ENCODE measurements around the gene TBC1D23. TPM values are rescaled to one million over a fixed set of nuclear protein-coding genes. Genes with fewer than 3 reads are reported as not detected.

TBC1D23 gene
- total RNA-seq, 2 donors from 2014 or later, result 35.6 to 58.2 TPM

GRCh38 chr3:100245136-100245535, 15.7 kb upstream of the TBC1D23 start:
- no peak for DNase-seq
- Histone ChIP-seq H3K9me3 (no peaks in the 10 kb centered on the region), H3K9ac (ENCODE audit: low read depth in 2 of 2, low read length in 2 of 2) (no peak overlapping the region), H3K4me3 (no peak overlapping the region), H3K36me3 (no peaks in the 10 kb centered on the region), H3K27ac (no peak overlapping the region), H3K4me1 (no peaks in the 10 kb centered on the region), H3K27me3 (no peaks in the 10 kb centered on the region)
- TF ChIP-seq CTCF (IDR thresholded peaks at IDR 0.05), result no peak
- intact Hi-C loops (cut with DNase I), result no loop called here

DNA sequence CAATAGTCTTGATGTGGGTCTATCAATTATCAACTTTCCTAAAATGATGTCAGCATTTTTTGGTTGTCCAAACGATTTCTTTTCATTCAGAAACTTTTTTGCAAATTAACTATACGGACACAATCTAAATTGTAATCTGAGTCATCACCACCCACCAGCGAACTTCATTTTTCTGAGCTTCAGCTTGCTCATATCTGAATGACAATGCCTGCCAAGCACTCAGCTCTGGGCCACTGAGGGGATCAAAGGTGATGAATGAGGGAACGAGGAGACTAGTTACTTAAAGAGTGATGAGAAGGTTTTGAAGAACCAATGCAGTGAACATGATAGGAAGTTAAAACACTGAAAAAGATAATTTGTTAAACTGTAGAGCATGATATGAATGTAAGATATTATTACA, 14.9 kb upstream of the TBC1D23 start:
- no peak overlapping the region for H3K27ac ChIP-seq
- intact Hi-C loops (cut with DNase I), result no loop called here

DNA sequence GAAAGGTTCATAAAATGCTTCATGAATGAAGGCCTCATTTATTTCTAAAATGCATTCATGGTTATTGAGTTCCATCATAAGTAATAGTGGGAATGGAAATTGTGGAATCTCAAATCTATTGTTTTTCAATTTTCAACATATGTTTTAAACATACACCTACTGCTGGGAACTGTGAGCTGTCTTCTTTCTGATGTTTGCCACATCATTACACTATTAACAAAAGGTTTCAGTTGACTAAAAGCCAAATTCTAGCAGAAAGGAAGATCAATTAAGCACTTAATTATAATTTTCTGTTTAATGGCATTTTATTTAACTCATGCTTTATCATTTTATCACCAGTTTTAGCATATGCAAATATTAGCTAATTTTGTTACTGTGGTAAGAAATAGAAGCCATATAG, 13.8 kb upstream of the TBC1D23 start:
- TF ChIP-seq CTCF (IDR thresholded peaks at IDR 0.05), result no peak
- H3K27me3 ChIP-seq, result no peaks in the 10 kb centered on the region
- no peak overlapping the region for H3K9ac ChIP-seq (ENCODE audit: low read depth in 2 of 2, low read length in 2 of 2)
- H3K36me3 ChIP-seq, result no peaks in the 10 kb centered on the region
- no peak for DNase-seq
- no peak overlapping the region for H3K27ac ChIP-seq
- intact Hi-C loops (cut with DNase I), result no loop called here
- H3K4me1 ChIP-seq, result no peaks in the 10 kb centered on the region
- no peak overlapping the region for H3K4me3 ChIP-seq
- no peaks in the 10 kb centered on the region for H3K9me3 ChIP-seq

More for the DNA sequence above, 14.9 kb upstream of the TBC1D23 start:
- DNase-seq, result no peak
- Histone ChIP-seq H3K4me3 (no peak overlapping the region), H3K27me3 (no peaks in the 10 kb centered on the region), H3K4me1 (no peaks in the 10 kb centered on the region), H3K9me3 (no peaks in the 10 kb centered on the region), H3K36me3 (no peaks in the 10 kb centered on the region), H3K9ac (ENCODE audit: low read depth in 2 of 2, low read length in 2 of 2) (no peak overlapping the region)
- TF ChIP-seq CTCF (IDR thresholded peaks at IDR 0.05), result no peak

DNA sequence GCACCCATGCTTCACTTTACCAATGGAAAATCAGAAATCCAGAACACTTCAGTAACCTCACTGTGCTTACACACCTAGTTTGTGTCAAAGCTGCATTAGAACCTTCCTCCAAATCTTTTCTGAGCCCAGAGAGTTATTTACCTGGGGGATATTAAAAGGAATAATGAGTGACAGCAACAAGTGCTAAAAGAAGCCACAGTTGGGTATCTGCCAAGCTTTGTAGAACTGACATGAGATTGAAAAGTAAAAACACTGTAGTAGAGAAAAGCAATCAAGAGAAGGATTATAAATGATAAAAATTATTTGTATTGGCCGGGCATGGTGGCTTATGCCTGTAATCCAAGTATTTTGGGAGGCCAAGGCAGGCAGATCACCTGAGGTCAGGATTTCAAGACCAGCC, 8.8 kb upstream of the TBC1D23 start:
- no peak overlapping the region for H3K27ac ChIP-seq
- DNase-seq, result no peak
- no peak overlapping the region for H3K9ac ChIP-seq (ENCODE audit: low read depth in 2 of 2, low read length in 2 of 2)
- H3K4me3 ChIP-seq, result no peak overlapping the region
- no peaks in the 10 kb centered on the region for H3K4me1 ChIP-seq
- no peaks in the 10 kb centered on the region for H3K36me3 ChIP-seq
- no peaks in the 10 kb centered on the region for H3K27me3 ChIP-seq
- intact Hi-C loops (cut with DNase I), result loop anchor here (5.0 kb wide), 1 partner anchor 180 kb away; no protein-coding TSS in a partner anchor
- TF ChIP-seq CTCF (IDR thresholded peaks at IDR 0.05), result no peak
- no peaks in the 10 kb centered on the region for H3K9me3 ChIP-seq

DNA sequence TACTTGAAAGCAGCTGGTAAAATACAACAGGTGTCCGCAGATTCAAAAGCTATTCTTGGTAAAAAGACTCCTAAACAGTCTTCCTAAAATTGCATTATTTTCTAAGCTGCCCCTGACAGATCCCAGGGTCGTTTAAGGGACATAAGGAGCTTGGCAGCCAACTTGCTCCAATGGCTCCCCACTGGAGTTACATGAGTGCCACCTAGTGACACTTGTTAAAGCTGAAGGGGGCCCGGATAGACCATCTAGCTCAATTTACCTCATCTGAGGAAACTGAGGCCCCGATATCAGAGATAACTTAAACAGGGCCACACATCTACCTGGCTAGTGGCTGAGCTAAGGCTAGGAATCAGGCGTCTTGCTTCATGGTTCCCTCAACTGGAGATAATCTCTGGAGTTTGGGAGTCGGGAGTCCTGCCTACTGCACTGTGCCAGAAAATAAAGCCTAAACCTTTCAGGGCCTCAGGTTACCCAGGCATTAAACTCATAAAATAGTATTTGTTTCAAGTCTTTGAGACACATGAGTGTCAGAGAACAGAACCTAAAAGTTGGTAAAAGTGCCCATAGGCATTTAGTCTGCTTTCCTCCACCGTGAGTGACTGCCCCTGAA, 6.5 kb upstream of the TBC1D23 start:
- no peak overlapping the region for H3K27ac ChIP-seq
- H3K9ac ChIP-seq (ENCODE audit: low read depth in 2 of 2, low read length in 2 of 2), result no peak overlapping the region
- H3K36me3 ChIP-seq, result no peaks in the 10 kb centered on the region
- H3K4me3 ChIP-seq, result no peak overlapping the region
- peak; percentile 76 for TF ChIP-seq CTCF (IDR thresholded peaks at IDR 0.05)
- no peaks in the 10 kb centered on the region for H3K27me3 ChIP-seq
- no peaks in the 10 kb centered on the region for H3K4me1 ChIP-seq
- intact Hi-C loops (cut with DNase I), result loop anchor here (2.0 to 5.0 kb wide), 2 partner anchors 182 to 411 kb away; no protein-coding TSS in a partner anchor
- peak; percentile 55 for DNase-seq
- H3K9me3 ChIP-seq, result no peaks in the 10 kb centered on the region
